CD4-positive, alpha-beta T cell treated with Interleukin-17A for 4 hours (primary cell): ENCODE measurements around the gene MLH3.

Experiments used
- DNase-seq: peaks from one replicate; pipeline ENCODE4 v3.0.0-alpha.2; 2020; ENCODE audit warnings: mixed read lengths

Gene MLH3

DNA sequence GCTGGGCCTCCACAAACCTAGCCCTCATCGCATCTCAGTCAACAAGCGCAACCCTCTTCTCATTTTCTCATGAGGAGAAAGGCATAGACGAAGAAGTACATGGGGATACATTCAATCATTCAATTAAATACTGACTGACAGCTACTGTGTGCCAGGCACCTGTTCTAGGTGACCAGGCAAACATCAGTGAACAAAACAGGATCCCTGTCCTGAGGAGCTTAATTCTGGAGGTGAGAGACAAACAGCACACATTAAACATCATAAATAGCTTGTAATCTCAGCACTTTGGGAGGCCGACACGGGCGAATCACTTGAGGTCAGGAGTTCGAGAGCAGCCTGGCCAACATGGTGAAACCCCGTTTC is 12.9 kb upstream of the MLH3 start:
- DNase-seq = no peak

DNA sequence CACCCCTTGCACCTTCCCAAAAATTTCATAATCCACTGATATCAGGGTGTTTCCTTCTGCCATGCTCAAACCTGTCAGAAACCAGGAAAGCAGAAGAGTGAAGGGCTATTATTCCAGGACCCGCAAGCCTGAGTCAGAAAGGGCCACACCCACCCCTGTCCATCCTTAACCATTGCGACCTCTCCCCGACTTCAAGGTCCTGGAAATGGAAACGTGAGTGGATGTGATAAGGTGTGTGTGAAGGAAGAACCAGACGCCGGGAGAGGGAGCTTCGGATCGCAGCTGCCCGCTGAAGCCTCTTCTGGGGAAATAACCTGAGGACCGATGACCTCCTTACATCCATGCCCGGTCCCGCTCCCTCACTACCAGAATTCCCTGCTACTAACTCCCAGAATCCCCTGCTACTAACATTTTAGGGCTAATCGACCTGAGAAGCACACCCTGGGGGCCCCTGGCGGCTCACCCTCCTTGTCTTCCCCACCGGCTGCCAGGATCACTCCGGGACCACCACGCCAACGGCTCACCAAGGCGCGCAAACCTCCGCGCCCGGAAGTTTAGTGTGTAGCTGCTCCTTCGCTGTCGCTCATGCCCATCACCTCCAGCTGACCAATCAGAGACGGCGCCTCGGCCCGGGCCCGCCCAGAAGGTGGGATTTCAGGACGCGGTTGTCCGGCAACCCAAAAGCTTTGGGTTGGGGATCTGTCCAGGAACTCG is 12.4 kb upstream of the MLH3 start, which contains the start of gene ACYP1:
Gene ACYP1, minus strand, starts transcription at position 534 of the 714 bp plus-strand sequence. Its CDS starts 471 bp downstream, at position 63.
- DNase-seq = peak; percentile 91

- DNase-seq = no peak
These were observed 11.7 kb upstream of the MLH3 start for GRCh38 chr14:75063013-75063412.

GRCh38 chr14:75060420-75060819 is 9.2 kb upstream of the MLH3 start:
- DNase-seq = no peak

DNA sequence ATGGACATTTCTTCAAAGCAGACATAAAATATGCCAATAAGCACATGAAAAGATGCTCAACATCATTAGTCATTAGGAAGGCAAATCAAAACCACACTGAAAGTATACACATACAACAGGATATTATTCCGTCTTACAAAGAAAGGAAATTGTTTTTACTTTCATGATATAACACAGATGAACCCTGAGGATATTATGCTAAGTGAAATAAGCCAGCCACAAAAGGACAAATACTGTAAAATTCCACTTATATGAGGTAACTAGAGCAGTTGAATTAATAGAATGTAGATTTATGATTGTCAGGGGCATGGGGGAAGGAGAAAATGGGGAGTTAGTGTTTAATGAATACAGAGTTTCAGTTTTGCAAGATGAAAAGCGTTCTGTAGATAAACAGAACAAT is 8.4 kb upstream of the MLH3 start:
- DNase-seq = no peak

DNA sequence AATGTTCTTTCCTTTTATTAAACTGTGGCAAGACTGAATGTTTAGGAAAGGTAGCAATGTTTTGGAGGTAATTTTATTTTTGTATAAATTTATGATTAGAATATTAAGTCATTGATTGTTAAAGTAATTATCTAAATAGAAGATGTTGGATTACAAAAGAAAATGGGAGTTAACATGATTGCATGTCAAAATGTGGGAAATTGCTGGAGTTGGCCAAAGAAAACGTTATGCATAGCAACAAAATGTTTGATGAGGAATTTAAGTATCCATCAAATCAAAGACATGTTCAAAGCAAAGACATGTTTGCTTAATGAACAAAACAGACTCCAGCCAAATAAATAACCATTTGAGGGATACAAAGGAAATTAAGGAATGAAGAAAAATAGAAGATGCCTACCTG is 3.2 kb upstream of the MLH3 start:
- DNase-seq = no peak

- DNase-seq = no peak
These were observed 2.4 kb upstream of the MLH3 start for GRCh38 chr14:75053396-75054291.

- DNase-seq = no peak
These were observed 261 bp upstream of the MLH3 start for GRCh38 chr14:75051556-75051899.

DNA sequence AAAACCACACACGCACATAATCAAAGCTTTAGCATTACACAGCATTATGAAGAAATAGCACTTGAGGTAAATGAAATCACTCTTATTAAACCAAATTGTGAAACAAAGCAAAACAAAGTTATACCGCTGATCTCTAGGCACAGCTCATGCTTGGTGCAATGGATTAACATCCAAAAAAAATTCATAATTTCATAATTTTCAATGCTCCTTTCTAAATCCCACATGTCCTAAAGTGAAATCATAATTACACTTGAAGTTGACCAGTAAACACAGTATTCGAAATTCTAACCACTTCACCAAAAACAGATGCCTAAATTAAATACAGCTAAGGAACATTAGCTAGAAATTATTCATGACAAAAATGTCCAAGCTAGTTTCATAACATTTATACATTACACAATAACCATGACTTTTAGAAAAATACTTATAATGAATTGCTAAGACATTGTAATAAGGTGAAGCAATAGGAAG is 1.5 kb downstream of the MLH3 start:
- DNase-seq = no peak

DNA sequence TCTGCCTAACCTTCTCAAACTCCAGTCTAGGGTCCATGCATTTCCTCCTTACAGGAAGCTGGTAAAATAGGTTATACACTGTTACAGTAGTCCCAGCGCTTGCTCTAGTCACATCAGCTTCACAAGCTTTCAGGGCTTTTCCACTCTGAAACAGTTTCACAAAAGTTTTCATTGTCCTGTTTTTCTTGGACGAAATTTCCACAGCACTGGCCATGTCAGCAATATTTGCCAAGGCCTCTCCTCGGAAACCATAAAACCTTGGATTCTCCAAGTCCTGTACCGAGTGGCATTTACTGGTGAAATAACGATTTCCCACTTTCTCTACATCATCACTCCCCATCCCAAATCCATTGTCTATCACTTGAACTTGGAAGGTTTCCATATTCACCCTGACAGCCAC is 2.1 kb downstream of the MLH3 start:
- no peak for DNase-seq

GRCh38 chr14:75048101-75048500 is 3.2 kb downstream of the MLH3 start:
- no peak for DNase-seq

GRCh38 chr14:75047506-75047905 is 3.8 kb downstream of the MLH3 start:
- DNase-seq = no peak

DNA sequence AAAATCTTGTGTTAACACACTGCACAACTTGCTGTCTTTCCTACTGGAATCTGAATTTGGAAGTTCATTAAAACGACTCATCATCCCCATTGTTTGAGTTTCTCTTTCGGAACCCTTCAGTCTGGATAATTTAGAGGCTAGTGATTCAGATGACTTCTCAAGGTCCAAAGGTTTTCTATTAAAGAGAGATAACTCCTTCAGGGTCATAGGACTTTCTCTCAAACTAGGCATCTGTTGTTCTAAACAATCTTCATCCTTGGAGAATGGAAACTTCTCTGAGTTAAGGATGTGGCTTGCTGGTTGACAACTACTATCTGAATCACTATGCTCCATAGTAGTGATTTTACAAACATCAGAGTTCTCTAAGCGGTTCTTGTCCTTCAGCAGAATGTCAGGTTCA is 4.4 kb downstream of the MLH3 start:
- no peak for DNase-seq

- no peak for DNase-seq
These were observed 5.0 kb downstream of the MLH3 start for GRCh38 chr14:75046275-75046674.

DNA sequence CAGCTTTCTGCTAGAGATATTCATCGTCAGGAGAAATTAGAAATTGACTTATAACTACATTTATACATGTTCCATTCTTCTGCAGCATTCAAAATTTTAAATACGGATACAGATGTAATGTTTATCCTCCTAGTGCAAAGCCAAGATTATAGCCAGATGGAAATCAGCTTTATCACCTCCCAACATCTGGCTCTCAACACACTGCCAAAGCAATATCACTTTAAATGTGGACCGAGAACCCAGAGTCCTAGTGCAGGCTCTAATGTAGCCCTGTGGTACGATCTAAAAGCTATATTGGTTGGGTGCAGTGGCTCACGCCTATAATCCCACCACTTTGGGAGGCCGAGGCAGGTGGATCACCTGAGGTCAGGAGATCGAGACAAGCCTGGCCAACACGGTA is 6.5 kb downstream of the MLH3 start:
- DNase-seq = no peak

DNA sequence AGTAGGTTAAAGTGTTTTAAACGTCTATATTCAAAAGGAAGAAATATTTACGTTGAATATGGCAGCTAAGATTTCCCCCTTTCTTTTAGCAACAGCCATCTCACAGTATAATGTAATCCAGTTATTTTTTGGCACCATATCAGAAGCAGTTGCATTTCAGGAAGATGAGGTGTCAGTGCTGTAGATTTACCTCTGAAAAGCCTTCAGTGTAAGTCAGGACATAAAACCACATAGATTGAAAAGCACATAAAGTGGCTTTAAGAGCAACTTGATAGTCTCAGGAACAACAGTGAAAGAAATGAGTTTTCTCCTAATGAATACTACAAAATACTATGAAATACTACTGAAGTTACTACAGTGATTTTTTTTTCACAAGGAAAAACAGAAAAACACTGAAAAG is 6.9 kb downstream of the MLH3 start:
- no peak for DNase-seq

GRCh38 chr14:75042035-75042434 is 9.2 kb downstream of the MLH3 start:
- no peak for DNase-seq

- DNase-seq = no peak
These were observed 9.7 kb downstream of the MLH3 start for GRCh38 chr14:75041613-75042012.

- DNase-seq = no peak
These were observed 10.3 kb downstream of the MLH3 start for GRCh38 chr14:75040959-75041358.

GRCh38 chr14:75040507-75040906 is 10.8 kb downstream of the MLH3 start:
- DNase-seq = no peak

DNA sequence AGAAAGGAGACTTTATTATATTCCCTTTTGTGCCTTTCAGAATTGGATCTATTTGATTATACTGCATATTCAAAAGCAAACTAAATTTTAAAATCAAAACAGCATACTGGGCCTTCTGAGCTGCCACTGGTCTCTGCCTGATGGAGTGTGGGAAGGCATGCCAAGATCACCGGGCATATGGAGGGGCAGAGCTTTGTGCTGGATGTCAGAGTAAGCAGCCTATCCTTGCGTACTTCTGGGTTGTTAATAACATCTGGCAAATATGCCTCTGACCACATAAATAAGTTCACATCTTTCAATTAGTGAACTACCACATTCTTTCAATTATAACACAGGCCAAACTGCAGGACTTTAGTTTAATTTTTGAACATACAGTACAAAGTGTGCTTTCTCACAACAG is 18.3 kb downstream of the MLH3 start:
- no peak for DNase-seq

GRCh38 chr14:75030147-75030546 is 21.1 kb downstream of the MLH3 start:
- no peak for DNase-seq

DNA sequence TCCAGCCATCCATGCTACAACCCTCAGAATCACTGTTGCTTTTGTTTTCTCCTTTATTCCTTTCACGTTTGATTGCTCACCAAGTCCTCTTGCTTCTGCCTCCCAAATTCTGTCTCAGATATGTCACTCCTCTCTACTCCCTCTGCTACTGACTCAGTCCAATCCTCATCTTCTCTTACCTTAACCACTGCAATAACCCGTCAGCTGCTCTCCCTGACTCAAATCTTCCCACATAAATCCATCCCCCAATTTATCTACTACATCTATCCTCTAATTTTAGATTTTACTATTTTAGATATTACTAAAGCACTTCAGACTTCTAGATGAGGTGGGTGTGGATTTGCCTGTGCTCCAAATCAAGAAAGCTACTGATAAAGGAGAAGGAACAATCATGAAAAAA is 25.4 kb downstream of the MLH3 start:
- no peak for DNase-seq

GRCh38 chr14:75025082-75025481 is 26.2 kb downstream of the MLH3 start:
- DNase-seq = no peak
